Activated CD4-positive, alpha-beta T cell treated with anti-CD3 and anti-CD28 coated beads, Interleukin-2, amount 50 U/mL, for 16 hours (primary cell): Measurements from ENCODE around the gene SYNGR2.
"Not testable (repeated sequence)": the region's sequence is repeated elsewhere in the genome, so short reads cannot be mapped to it uniquely, and the experiment has no call there.

Experiments used
- DNase-seq: peaks from one replicate; pipeline ENCODE4 v3.0.0-alpha.2; 2020

The SYNGR2 gene

DNA sequence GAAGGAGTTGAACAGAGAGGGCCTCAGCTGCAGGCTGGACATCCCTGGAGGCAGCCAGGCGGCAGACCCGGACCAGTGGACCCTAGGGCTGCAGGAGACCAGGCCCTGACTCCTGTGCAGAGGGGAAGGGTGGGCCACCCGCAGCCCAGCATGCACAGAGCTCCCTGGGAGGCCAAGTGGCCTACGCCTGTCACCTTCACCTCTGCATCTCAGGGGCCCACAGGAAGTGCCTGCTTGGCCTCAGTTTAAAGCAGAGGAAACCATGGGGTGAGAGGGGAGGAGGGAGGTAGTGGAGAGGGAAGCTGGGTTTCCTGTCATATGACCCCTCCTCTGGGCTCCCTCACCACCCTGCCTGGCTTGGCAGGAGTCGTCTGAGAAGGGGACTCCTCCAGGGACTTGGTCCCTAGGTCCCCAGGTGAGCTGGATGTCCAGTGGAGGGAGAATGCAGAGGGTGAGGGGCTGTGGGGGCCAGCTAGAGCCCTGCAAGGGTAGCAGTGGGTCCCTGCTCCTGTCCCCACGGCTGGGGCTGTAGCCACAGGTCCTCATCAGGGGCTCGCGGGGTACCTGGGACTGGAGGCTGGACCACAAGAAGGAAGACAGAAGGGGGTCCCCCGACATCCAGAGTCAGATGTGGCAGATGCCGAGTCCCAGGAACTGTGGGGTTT is 37.8 kb upstream of the SYNGR2 start, which contains the start of gene TMC8:
Gene TMC8, plus strand, starts transcription at position 335 of the 665 bp plus-strand sequence. CDS start 818 bp downstream, outside the sequence.
- peak; percentile 94 for DNase-seq

DNA sequence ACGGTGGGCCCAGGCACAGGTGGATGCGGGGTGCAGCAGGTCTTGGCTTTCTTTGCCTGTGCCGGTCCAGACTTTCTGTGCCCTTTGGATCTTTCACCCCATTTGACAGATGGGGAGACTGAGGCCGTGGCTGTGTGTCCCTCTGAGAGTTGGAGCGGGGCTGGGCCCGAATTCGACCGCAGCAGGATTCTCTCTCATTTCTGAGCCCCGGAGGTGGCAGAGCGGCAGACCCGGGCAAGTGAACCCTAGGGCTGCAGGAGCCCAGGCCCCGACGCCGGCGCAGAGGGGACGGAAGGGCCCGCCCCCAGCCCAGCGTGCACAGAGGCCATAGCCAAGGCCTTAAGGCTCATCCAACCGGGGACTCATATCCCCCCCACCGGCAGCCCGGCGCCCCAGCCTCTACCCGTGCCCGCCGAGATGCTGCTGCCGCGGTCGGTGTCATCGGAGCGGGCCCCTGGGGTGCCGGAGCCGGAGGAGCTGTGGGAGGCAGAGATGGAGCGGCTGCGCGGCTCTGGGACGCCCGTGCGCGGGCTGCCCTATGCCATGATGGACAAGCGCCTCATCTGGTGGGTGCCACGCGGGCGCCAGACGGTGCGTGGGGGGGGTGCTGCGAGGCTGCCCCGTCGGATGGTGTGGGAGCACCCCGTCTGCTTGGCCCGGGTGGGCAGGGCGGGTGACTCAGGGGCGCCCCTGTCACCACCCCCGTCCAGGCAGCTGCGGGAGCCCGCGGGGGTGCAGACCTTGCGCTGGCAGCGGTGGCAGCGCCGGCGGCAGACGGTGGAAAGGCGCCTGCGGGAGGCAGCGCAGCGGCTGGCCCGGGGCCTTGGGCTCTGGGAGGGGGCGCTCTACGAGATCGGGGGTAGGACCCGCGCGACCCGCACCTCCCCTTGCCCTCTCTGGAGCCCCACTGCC is 37.0 kb upstream of the SYNGR2 start:
- DNase-seq, result peak; percentile 50

DNA sequence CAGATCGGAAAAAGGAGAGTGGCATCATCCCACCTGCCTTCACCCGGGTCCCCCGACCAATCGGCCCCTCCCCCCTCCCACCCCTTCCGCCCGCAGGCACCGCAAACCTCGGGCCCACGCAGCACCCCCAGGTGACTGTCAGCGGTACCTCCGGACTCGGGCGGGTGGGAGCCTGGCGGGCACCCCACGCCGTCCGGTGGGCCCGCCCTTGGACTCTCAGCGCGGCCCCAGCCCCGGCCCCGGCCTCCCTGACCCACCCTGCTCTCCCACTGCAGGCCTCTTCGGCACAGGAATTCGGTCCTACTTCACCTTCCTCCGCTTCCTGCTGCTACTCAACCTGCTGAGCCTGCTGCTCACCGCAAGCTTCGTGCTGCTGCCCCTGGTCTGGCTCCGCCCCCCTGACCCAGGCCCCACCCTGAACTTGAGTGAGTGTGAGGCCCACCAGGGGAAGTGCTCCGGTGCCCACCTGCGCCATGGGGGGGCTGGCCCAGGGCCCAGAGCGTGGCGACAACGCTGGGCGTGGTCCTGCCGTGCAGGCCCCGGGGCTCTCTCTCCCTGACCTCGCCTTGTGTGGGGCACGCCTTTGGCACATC is 36.2 kb upstream of the SYNGR2 start:
- peak; percentile 81 for DNase-seq

DNA sequence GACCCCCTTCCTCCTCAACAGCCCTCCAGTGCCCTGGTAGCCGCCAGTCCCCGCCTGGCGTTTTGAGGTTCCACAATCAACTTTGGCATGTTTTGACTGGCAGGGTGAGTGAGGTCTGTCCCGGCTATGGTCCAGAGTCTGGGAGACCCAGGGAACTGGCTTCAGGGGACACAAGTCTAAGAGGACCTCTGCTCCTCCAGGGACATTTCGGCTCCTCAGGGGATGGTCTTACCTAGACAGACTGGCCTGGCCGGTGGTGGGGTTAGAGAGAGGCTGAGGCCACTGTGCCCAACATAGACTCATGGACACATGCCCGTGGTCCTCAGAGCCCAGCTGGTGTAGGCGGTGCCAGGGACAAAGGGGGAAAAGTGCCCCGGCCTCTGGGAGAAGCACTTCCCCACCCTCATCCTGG is 35.6 kb upstream of the SYNGR2 start:
- DNase-seq, result no peak

DNA sequence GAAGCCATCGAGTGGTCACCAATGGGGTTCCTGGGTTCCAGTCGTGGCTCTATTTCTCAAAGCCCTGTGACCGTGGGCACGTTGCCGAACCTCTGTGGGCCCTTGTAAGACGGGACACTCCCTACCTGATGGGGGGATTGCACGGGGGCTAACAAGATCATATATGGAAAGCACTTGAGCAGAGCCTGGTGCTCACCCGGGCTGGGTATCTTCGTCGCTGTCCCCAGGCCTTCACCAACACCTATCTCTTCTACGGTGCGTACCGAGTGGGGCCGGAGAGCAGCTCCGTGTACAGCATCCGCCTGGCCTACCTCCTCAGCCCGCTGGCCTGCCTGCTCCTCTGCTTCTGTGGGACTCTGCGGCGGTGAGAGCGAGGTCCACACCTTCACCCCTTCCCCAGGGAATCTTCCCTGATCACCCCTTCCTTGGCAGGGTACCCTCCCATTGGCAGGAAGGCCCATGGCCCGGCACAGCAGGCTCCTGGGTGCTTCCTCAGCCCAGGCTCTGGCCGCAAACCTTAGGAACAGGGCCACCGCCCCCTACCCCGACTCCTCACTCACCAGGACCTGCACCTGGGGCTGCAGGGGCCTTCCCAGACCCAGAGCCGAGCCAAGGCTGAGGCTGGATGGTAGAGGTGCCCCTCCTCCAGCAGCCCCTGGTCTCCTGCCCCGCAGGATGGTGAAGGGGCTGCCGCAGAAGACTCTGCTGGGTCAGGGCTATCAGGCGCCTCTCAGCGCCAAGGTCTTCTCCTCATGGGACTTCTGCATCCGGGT is 35.0 kb upstream of the SYNGR2 start:
- DNase-seq, result no peak

DNA sequence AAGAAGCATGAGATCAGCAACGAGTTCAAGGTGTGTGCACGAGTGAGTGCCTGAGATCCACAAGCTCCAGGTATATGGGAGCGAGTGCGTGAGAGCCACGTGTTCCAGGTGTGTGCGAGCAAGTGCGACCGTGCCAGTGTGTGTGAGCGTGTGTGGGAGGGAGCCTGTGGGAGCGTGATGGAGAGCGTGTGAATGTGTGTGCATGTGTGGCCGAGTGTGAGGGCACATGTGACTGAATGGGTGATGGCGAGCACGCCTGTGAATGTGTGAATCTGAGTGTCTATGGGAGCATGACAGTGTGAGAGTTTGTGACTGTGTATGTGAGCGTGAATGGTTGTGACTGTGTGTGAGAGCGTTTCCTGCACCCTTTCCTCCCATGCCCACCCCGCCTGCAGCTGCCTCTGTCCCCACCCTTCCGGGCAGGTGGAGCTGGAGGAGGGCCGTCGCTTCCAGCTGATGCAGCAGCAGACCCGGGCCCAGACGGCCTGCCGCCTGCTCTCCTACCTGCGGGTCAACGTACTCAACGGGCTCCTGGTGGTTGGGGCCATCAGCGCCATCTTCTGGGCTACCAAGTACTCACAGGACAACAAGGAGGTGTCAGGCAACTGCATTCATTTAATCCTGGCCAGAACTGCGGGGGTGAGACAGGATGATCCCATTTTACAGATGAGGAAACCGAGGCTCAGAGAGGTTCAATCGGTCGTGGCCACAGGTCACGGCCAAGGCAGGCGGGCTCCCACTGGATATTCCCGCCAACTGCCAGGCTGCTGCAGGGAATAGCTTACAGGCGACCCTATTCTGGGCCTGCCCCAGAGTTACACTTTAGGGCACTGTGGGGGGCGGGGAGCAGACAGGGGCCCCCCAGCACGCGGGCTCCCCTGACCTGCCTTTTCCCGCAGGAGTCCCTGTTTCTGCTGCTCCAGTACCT is 34.1 kb upstream of the SYNGR2 start:
- peak; percentile 86 for DNase-seq

DNA sequence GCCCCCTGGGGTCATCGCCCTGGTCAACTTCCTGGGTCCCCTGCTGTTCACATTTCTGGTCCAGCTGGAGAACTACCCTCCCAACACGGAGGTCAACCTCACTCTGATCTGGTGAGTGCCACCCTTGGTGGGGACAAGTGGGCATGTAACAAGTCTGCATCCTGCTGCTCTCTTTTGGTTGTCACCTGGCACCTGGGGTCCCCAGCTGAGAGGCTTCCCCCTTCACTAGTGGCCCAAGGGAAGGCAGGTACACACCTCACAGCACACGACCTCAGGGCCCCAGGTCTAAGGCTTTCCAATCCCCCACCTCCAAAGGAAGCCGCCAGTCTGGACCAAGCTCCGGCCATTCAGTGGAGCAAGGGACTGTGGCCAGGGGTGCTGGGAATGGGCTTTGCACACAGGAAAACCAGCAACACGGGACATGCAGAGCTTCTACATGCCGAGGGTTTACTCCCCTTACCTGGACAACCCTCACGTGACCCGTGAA is 33.4 kb upstream of the SYNGR2 start:
- DNase-seq, result no peak

DNA sequence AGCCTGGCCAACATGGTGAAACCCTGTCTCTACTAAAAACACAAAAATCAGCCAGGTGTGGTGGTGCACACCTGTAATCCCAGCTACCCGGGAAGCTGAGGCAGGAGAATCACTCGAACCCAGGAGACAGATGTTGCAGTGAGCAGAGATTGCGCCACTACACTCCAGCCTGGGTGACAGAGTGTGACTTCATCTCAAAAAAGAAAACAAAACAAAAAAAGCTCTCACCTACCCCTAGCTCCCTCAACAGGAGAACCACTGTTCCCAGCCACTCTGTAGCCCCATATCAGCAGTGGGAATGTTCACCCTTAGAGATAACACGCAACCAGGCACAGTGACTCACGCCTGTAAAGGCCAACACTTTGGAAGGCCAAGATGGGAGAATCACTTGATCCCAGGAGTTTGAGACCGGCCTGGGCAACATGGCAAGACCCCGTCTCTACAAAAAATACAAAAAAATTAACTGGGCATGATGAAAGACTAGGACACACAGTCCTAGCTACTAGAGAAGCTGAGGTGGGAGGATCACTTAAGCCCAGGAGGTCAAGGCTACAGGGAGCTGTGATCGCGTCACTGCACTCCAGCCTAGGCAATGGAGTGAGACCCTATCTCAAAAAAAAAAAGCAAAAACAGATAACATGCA is 32.4 kb upstream of the SYNGR2 start:
- DNase-seq, result no peak

DNA sequence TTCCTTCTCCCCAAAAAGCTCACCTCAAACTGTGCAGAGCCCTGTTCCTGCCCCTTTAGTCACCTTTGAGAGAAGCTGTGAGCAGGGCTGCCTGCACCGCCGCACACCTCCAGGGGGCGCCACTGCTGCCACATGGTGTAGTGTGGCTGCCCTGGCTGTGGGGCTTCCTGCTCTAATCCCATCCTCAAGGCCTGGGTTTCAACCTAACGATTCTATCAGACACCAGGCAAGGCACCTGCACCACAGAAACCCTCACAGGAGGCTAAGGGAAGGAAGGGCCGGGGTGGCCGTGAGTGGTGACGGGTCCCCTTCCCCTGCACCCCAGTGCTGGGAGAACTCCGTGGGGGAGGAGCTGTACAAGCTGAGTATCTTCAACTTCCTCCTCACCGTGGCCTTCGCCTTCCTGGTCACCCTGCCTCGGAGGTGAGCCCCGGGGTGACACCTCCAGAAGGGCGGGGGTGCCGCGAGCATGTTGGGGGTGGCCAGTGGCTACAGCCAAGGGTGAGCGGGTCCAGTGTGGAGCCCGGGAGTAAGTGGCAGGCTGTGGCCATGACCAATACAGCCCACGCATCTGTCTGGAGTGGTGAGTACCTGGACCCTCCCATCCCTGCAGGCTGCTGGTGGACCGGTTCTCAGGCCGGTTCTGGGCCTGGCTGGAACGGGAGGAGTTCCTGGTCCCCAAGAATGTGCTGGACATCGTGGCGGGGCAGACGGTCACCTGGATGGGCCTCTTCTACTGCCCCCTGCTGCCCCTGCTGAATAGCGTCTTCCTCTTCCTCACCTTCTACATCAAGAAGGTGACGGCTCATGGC is 30.8 kb upstream of the SYNGR2 start:
- DNase-seq, result peak; percentile 62

DNA sequence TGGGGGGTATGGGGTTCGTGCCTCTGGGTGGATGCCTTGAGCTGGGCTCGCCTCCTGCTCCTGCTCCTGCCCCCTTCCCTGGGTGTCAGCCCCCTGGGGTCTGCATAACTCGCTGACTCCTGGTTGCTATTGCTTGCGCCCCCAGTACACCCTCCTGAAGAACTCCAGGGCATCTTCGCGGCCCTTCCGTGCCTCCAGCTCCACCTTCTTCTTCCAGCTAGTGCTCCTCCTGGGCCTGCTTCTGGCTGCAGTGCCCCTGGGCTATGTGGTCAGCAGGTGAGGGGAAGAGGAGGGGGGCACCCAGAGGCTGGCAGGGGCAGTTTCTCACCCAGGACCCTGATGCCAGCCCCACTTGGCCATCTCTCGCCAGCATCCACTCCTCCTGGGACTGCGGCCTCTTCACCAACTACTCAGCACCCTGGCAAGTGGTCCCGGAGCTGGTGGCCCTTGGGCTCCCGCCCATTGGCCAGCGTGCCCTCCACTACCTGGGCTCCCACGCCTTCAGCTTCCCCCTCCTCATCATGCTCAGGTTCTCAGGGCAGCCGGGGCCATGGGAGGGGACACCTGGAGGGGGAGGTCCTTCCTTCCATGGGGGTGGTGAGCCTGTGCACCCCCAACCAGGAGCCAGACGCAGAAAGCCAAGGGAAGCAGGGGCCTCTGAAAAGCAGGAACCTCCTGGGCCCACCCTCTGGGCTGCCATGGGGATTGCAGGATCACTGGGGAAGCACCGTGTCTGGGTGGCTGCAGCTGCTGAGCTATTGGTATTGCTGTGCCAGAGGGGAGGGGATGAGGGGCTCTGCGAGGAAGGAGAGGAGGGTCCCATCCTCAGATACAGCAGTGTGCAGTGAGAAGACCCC is 29.9 kb upstream of the SYNGR2 start:
- DNase-seq, result no peak

DNA sequence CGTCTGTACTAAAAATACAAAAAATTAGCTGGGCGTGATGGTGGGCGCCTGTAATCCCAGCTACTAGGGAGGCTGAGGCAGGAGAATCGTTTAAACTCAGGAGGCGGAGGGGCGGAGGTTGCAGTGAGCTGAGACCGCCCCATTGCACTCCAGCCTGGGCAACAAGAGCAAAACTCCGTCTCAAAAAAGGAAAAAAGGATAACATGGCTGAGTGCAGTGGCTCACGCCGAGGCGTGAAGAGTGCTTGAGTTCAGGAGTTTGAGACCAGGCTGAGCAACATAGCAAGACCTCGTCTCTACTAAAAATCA is 28.6 kb upstream of the SYNGR2 start:
- DNase-seq, result not testable (repeated sequence)

DNA sequence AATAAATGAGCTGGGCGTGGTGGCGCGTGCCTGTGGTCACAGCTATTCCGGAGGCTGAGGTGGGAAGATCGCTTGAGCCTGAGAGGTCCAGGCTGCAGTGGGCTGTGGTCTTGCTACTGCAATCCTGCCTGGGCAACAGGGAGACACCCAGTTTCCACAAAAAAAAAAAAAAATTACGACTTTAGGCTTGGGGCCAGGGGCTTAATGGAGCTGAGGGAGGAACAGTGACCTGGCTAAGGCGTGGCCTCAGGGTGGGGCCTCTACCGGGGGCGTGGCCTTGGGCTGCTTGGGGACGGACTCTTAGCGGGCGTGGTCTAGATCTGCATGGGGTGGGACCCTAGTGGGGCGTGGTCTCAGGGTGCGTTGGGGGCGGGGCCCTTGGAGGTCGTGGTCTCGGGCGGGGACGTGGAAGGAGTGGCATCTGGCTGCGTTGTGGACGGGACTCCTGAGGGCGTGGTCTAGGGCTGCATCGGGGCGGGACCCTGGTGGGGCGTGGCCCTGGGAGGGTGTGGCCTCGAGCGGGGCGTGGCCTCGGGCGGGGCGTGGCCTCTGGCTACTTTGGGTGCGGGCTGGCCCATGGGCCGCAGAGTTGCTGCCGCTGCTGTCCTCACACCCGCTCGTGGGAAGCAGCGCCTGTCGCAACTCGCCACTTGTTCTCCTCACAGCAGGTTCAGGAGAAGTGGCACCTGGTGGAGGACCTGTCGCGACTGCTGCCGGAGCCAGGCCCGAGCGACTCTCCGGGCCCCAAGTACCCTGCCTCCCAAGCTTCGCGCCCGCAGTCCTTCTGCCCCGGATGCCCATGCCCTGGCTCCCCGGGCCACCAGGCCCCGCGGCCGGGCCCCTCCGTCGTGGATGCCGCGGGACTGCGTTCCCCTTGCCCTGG is 28.0 kb upstream of the SYNGR2 start:
- peak; percentile 99 for DNase-seq

DNA sequence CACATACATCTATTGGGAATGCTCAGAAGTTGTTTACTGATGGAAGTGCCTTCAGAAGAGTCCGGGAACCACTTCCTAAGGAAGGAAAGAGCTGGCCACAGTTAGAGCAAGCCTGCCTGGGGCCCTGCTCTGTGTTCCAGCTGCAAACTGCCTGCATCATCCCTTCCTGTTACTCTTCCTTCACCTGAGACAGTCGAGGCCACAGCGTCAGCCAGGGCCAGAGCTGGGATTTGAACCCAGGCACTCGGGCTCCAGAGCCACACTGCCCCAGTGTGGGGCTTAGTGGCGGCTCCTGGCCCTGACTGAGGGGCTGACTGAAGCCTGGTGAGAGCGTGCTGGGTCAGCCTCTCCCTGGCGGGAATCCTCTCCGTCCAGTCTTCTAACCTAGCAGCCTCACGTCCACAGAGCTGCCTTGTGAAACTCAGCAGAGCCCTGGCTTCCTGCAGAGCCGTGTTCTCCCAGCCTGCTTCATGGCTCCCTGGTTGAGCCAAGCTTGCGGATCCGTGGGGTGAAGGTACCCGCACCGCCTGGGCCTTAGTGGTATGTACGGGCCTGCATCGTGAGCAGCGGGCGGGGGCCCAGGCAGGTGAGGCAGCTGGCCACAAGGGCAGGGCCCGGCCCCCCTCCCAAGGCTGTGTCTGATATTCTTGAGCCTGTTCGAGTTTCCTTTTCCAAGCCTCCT is 26.8 kb upstream of the SYNGR2 start:
- DNase-seq, result no peak

DNA sequence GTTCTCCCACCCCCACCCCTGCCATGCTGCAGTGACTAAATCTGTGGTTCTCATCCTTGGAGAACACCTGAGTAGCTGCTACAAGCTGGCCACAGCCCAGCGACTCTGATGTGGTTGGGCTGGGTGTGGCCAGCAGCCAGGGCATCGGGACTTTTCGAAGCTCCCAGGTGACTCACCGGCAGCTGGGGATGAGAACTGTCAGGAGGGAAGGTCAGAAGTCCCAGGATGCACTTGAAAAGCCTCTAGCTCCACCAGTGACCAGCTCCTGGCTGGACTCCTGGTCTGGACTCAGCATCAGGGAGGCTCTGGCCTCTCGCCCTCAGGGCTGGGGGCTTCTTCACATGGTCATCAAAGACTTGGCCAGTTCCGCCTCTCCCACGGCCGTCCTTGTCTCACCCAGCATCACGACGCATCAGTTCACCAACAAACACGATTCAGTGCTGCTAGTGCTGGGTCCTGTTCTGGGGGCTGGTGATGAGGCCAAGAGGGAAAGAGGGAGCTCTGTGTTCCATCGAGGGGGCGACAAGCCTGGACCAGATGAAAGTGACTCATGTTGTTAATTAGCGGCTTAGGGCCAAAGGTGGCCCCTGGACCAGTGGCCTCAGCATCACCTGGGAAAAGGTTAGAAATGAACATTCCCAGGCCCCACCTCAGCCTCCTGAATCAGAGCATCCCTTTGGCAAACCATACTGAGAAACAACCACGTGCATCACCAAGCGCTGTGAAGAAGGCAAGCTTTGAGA is 26.1 kb upstream of the SYNGR2 start:
- DNase-seq, result no peak

DNA sequence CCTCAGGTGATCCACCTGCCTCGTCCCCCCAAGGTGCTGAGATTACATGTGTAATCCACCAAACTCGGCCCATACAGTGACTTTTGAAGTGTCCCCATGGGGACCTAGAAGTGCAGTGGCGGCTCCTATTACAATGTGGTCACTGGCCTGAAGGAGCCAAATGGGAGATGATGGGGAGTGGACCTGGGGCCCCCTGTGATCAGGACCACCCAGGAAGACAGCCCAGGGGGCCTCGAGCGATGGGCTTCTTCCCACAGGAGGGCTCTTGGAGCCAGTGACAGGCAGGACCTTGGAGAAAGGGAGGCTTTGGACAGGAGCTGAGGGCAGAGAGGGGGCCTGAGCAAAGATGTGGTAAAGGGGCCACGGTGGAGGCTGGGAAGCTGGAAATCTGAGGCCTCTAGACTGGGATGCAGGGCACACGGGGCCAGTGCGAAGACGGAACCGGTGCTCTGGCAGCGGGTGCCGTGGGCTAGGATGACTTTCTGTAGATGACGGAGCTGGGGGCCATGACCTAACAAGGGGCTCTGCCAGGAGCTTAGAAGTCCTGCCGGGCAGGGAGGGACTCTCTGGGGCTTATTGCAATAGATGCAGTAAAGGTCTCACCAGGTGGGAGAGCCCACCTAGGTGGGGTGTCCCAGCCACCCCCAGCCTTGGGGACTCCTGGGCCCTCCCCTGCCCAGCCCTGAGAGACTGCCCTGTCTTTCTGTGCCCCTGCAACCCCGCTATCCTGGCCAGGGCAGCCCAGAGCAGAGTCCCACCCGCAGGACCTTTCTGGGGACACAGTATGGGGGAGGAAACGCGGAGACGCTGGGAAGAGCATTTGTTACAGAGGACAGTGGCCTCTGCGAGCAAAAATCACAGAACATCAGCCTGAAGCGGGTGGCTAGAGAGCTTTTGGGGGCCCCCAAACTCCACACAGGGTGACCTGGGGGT is 24.9 kb upstream of the SYNGR2 start:
- no peak for DNase-seq
